ENCODE results near the gene ABHD6.
A peak's percentile ranks its signal among the peaks of the same experiment; 100 is the strongest.

Gene ABHD6

DNA sequence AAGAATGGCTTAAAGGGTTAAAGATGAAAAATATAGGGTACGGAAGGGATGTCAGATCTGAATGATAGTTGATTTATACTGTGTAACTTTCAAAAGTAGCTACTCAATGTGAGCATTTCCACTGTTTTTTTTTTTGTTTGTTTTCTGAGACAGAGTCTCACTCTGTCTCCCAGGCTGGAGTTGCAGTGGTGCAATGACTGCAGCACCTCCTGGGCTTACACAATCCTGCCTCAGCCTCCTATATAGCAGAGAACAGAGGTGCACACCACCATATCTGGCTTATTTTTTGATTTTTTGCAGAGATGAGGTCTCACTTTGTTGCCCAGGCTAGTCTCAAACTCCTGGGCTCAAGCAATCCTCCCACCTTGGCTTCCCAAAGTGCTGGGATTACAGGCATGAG, 85.2 kb downstream of the ABHD6 start:
- no peak for DNase-seq (ENCODE audit: low read depth)
- TF ChIP-seq, protein P1, sequence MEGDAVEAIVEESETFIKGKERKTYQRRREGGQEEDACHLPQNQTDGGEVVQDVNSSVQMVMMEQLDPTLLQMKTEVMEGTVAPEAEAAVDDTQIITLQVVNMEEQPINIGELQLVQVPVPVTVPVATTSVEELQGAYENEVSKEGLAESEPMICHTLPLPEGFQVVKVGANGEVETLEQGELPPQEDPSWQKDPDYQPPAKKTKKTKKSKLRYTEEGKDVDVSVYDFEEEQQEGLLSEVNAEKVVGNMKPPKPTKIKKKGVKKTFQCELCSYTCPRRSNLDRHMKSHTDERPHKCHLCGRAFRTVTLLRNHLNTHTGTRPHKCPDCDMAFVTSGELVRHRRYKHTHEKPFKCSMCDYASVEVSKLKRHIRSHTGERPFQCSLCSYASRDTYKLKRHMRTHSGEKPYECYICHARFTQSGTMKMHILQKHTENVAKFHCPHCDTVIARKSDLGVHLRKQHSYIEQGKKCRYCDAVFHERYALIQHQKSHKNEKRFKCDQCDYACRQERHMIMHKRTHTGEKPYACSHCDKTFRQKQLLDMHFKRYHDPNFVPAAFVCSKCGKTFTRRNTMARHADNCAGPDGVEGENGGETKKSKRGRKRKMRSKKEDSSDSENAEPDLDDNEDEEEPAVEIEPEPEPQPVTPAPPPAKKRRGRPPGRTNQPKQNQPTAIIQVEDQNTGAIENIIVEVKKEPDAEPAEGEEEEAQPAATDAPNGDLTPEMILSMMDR (IDR thresholded peaks at IDR 0.05; ENCODE audit: insufficient read depth, low read depth, low read length, missing control alignments) = no peak
- H3K4me3 ChIP-seq (ENCODE audit: low read length) = no peak overlapping the region

DNA sequence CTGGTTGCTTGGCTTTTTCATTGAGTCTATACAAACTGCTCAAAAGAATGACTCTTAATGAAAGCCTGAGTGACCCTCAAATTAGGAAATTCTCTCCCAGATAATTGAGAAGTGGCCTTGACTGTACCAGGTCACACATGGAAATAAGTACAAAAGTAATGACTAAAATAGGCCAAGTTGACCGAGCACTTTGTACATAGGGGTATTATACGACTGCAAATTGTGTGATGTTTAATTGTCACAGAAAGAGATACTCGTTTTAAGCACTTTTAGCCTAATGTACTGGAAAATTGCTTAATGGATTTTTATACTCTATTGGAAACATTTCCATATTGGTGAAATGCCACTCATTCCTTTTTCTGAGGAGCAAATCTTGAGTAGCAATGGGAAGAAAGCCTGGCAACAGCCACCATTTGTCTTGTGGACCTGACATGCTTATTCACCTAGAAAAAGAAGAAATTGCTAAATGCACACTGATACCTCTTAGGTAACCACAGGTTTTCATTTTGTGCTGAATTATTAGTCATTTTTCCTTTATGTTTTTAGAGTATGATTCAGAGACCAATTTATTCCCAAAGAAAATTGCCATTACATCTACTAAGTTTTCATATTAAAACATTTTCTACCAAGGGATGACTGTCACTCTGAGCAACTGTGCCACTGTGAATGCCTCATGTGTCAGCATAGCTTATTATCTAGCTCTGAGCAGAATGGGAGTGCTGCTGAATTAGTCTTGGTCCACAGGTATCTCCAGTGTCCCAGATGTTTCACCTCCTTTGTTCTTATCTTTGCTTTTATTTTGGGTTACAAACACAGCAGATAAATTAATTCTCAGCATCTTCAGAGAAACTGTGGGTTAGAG, 86.2 kb downstream of the ABHD6 start:
- peak; percentile 38 for DNase-seq (ENCODE audit: low read depth)
- TF ChIP-seq, protein P1 (IDR thresholded peaks at IDR 0.05; ENCODE audit: insufficient read depth, low read depth, low read length, missing control alignments) = no peak
- no peak overlapping the region for H3K4me3 ChIP-seq (ENCODE audit: low read length)

DNA sequence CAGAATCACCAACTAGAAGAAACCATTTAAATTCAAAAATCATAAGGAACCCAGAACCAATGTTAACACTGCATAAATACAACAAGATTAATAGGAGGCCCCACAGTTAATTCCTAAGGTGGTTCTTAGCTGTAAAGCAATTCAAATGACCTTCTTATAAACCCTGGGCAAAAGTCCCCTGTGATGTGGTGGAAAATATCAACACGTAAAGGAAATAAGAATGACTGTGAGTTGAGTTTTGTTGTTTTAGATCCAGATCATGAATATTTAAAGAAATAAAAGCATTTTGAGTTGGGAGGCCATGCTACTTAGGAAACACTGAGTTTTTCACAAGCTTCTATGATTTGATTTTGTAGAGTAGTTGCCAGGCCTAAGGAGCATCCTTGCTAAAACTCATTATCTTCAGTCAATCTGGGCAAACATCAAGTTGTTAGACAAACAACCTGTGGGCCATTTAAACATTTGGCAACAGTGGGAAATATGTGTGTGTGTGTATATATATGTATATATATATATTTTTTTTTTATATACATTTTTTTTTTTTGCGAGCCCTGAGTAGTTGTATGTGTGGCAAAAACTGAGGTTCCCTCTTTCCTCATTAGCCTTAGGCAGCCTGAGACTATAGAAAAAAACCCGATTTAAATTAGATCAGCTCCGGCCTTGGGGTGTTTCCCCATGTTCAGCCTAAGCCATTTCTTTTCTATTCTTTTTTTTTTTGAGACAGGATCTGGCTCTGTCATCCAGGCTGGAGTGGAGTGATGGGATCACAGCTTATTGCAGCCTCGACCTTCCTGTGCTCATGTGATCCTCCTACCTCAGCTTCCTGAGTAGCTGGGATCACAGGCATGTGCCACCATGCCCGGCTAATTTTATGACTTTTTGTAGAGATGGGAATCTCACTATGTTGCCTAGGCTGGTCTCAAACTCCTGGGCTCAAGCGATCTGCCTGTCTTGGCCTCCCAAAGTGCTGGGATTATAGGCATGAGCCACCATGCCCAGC, 87.1 kb downstream of the ABHD6 start:
- H3K4me3 ChIP-seq (ENCODE audit: low read length) = no peak overlapping the region
- TF ChIP-seq, protein P1 (IDR thresholded peaks at IDR 0.05; ENCODE audit: insufficient read depth, low read depth, low read length, missing control alignments) = no peak
- DNase-seq (ENCODE audit: low read depth) = no peak

DNA sequence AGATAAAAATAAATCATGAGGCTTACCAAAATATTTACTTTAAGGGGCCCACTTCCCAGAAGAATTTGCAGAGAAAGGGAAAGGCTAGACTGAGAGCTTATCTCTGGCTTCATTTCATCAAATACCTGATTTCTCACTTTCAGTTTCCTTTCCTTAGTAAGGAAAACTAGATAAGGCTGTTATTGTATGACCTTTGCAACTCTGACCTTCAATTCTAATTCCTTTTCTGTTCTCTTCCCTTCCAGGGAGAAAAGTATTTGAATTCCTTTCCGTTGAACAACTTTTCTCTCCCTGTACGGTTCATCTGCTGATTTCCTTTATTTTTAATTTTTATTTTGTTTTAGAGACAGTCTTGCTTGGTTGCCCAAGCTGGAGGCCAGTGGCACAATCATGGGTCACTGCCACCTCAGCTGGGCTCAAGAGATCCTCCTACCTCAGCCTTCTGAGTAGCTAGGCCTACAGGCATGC, 88.0 kb downstream of the ABHD6 start:
- no peak for DNase-seq (ENCODE audit: low read depth)
- no peak overlapping the region for H3K4me3 ChIP-seq (ENCODE audit: low read length)
- TF ChIP-seq, protein P1 (IDR thresholded peaks at IDR 0.05; ENCODE audit: insufficient read depth, low read depth, low read length, missing control alignments) = no peak

DNA sequence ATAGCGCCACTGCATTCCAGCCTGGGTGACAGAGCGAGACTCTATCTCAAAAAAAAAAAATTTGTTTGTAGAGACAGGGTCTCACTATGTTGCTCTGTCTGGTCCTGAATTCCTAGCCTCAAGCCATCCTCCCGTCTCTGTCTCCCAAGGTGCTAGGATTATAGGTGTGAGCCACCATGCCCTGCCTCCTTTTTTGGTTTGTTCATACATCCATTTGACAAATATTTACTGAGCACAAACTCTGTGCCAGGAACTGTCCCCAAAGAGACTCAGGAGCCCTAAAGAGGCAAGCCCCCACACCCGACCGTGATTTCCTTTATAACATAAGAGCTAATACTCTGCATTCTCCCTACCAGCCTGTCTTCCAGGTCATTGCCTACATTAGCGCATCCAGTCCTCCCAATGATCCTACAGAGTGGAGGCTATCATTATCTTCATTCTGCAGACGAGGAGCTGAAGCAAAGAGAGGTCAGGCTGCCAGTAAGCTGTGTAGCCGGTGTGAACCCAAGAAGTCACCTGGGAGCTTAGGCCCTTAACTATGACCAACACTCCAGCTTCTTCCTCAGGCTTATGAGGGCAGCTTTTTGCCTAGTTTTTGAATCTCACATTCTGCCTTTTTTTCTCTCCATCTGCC, 88.8 kb downstream of the ABHD6 start:
- DNase-seq (ENCODE audit: low read depth) = no peak
- TF ChIP-seq, protein P1 (IDR thresholded peaks at IDR 0.05; ENCODE audit: insufficient read depth, low read depth, low read length, missing control alignments) = no peak

DNA sequence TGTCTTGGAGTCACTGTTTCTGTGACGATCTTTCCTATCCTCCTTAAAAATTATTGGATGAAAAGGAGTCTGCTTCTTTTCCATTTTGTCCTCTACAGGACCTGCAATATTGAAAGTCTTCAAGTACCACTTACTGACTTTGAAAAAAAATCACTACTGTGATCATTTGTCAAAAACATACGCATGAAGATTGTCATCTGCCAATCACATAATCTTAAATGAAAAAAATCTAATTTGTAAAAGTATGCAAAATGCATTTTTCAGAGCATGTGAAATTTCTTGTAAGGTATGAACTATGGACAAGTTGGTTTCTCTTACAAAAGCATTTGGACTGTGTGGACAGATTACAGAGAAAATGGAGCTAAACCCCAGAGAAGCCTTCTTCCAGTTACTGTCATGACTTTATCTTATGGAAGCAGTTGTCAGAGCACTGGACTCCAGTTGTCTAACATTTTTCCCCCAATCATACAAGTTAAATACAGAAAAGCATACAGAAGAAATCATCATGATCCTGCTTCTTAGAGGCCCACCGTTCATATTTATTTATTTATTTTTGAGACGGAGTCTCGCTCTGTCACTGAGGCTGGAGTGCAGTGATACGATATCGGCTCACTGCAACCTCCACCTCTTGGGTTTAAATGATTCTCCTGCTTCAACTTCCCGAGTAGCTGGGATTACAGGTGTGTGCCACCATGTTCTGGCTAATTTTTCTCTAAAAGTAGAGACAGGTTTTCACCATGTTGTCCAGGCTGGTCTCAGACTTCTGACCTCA, 91.7 kb downstream of the ABHD6 start:
- DNase-seq (ENCODE audit: low read depth) = no peak
- no peak overlapping the region for H3K4me3 ChIP-seq (ENCODE audit: low read length)
- TF ChIP-seq, protein P1 (IDR thresholded peaks at IDR 0.05; ENCODE audit: insufficient read depth, low read depth, low read length, missing control alignments) = no peak

More for the DNA sequence above, 88.8 kb downstream of the ABHD6 start:
- no peak overlapping the region for H3K4me3 ChIP-seq (ENCODE audit: low read length)

Data from epithelial cell of esophagus (primary cell).